Raji (cell line): ENCODE data around the gene RRP36.

Source experiments
- POLR2A ChIP-seq: IDR thresholded peaks from 2 replicates; pipeline ENCODE4 v1.6.1; 2011; ENCODE audit warnings: low read depth, low read length, control low read depth; ENCODE audit not compliant: insufficient read depth

The RRP36 gene

GRCh38 chr6:43074847-43075669, 53.6 kb downstream of the RRP36 start:
- no peak for TF ChIP-seq POLR2A

- no peak for TF ChIP-seq POLR2A
These were observed 54.4 kb downstream of the RRP36 start, which contains the start of gene PTK7 for GRCh38 chr6:43075670-43076463. PTK7 (plus strand) TSS chr6:43076314; CDS start chr6:43076489, 175 bp downstream.

GRCh38 chr6:43076464-43077332, 55.3 kb downstream of the RRP36 start:
- TF ChIP-seq POLR2A, result no peak

- no peak for TF ChIP-seq POLR2A
These were observed 55.9 kb downstream of the RRP36 start for GRCh38 chr6:43077333-43077809.

GRCh38 chr6:43077981-43078511, 56.6 kb downstream of the RRP36 start:
- TF ChIP-seq POLR2A, result no peak

GRCh38 chr6:43078691-43079090, 57.3 kb downstream of the RRP36 start:
- no peak for TF ChIP-seq POLR2A
